ENCODE results near the gene RFK. TPM values are rescaled to one million over a fixed set of nuclear protein-coding genes. Genes with fewer than 3 reads are reported as not detected.

The RFK gene
- total RNA-seq, 1 experiment from 2014 or later: 434 TPM

- no peak for DNase-seq (ENCODE audit: extremely low read depth, low read depth)
Measured at GRCh38 chr9:76341616-76342015, 52.6 kb downstream of the RFK start.

DNA sequence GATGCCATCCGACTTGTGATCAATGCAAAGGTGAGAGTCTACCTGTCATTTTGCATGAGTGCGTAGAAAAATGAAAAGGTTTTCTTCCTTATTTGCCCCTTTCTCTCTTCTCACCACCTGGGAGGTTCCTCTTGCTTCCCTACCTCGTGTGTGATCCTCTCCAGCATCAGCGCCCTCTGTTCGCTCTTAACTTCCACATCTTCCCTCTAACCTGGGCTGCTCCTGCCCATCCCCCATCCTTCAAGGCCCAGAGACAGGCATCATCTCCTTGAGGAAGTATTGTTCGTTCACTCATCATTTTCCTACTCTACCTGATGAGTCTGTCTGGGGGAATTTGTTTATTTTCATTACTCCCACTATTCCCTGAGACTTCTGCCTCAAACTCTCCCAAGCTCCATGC is 55.8 kb downstream of the RFK start:
- no peak for DNase-seq (ENCODE audit: extremely low read depth, low read depth)

DNA sequence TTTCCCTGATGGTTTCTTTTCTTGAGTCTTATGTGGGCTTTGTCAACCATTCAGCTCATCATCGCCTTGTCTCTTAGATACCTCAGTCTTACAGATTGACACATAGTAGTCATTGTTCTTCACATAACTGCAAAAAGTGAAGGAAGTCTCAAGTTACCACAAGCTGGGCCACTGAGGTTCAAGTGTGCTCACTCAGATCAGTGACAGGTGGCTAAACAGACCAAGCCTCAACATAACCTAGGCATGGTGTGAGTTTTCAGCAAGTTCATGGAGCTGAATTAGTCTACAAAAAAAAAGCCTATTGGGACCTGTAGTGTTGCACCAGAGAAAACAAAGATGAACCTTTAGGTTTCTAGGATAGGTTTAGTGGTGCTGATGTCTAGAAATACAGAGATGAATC is 58.2 kb downstream of the RFK start:
- DNase-seq (ENCODE audit: extremely low read depth, low read depth): no peak

Other genes starting within 250 kb of the RFK start
- 0.55 and 0.79 TPM in 2 replicates for gene GCNT1, start 64.8 kb upstream of the RFK start, total RNA-seq (2014; rRNA removed; shearing (Covaris generic))